Astrocyte of the cerebellum (primary cell): ENCODE measurements around the gene SEMA4D.
A peak's percentile ranks its signal among the peaks of the same experiment; 100 is the strongest.

Experiments
- DNase-seq: peaks from one replicate; pipeline ENCODE4 v3.0.0-alpha.2; 2011; ENCODE audit warnings: low read depth
- H3K4me3 ChIP-seq: 2 replicates; pipeline ENCODE4 v1.5.1; 2011; ENCODE audit warnings: mild to moderate bottlenecking, low read depth, low read length, moderate library complexity
- CTCF ChIP-seq: IDR thresholded peaks from 2 replicates; pipeline ENCODE4 v1.5.1; 2012; ENCODE audit warnings: low read length, low read depth, moderate library complexity, mild to moderate bottlenecking; ENCODE audit errors: missing control alignments
- in situ Hi-C: cut with HindIII; loops from 2 replicates; pipeline ENCODE4 v1.10.0; 2017; ENCODE audit warnings: low sequenced_read_pairs

SEMA4D gene

DNA sequence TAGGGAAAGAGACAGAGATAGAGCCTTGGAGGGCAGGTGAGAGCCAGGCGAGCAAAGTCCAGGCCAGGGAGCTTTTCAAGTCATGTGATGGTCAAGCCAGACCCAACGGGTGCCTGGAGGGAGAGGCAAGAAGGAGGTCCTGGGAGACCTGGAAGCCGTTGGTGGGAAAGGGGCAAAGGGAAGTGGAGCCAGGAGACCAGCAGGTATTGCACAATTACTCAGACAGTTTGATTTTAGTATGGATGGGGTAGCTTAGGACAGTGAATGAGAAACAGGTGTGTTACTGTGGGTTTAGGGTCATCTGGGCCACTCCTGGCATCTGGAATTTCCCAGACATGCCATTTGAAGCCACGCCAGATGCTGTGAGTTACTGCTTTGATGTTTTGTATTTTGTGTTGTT, 174.5 kb downstream of the SEMA4D start:
- in situ Hi-C loops, result no loop called here
- TF ChIP-seq CTCF, result no peak
- no peak for DNase-seq
- H3K4me3 ChIP-seq, result no peak overlapping the region

DNA sequence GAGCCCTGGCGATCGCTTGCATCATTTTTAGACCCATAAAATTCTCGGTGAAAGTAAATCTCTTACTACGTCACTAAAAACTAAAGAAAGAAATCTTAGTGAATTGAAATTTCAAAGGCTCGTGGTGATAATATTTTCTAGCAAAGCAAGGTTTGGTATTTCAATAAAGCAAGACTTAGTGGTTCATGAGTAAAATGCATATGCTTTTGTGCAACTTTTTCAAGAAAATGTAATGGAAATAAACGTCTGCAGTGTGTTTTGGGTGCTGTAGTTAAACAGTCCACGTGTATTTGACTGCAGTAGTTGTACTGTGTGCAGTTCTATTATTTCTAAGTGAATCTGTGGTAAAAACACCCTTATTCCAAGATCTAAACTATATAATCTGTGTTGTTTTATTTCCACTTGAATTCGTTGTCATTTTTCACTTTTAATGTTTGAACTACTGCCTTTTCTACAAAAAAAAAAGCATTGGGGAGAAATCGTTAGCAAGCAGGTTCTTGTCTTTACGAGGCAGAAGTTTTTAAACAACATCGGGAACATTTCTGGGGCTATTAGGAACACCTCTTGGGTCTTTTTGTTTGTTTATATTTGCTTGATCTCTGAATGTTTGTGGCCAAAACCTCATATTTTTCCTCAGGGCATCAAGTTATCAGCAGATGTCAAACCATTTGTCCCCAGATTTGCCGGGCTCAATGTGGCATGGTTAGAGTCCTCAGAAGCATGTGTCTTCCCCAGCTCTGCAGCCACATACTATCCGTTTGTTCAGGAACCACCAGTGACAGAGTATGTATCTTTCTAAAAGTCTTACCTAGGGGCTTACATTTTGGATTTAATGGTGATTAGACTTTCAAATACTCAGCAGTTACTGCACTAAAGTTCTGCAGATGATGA, 178.7 kb downstream of the SEMA4D start:
- no peak for TF ChIP-seq CTCF
- peak overlapping the region; percentile 68 for H3K4me3 ChIP-seq
- in situ Hi-C loops, result loop anchor here (10.0 kb wide), 1 partner anchor 616 kb away; no protein-coding TSS in a partner anchor
- DNase-seq, result no peak

- DNase-seq, result peak; percentile 95
- peak; percentile 76 for TF ChIP-seq CTCF
- in situ Hi-C loops, result loop anchor here (10.0 kb wide), 1 partner anchor 616 kb away; no protein-coding TSS in a partner anchor
- peak within 1 kb of the TSS; percentile 68 for H3K4me3 ChIP-seq
Measured at GRCh38 chr9:89318123-89319014, 179.5 kb downstream of the SEMA4D start, which contains the start of gene SECISBP2. SECISBP2 (plus strand) TSS chr9:89318500; CDS start chr9:89318577, 77 bp downstream.

- DNase-seq, result no peak
- in situ Hi-C loops, result loop anchor here (10.0 kb wide), 1 partner anchor 618 kb away; no protein-coding TSS in a partner anchor
- TF ChIP-seq CTCF, result no peak
- H3K4me3 ChIP-seq, result no peak overlapping the region
Measured at GRCh38 chr9:89317282-89317681, 180.6 kb downstream of the SEMA4D start.

GRCh38 chr9:89315482-89315881, 182.4 kb downstream of the SEMA4D start:
- in situ Hi-C loops, result loop anchor here (10.0 kb wide), 1 partner anchor 619 kb away; no protein-coding TSS in a partner anchor
- no peak overlapping the region for H3K4me3 ChIP-seq
- DNase-seq, result no peak
- no peak for TF ChIP-seq CTCF

- TF ChIP-seq CTCF, result no peak
- H3K4me3 ChIP-seq, result no peak overlapping the region
- in situ Hi-C loops, result loop anchor here (10.0 kb wide), 1 partner anchor 620 kb away; no protein-coding TSS in a partner anchor
- DNase-seq, result no peak
Measured at GRCh38 chr9:89314955-89315354, 183.0 kb downstream of the SEMA4D start.
